GM19372 (cell line): ENCODE data around the gene FOXG1.

Experiments
- ATAC-seq: cut with Tn5 transposase; IDR thresholded peaks from one replicate; pipeline ENCODE4 v1.9.1; 2021; ENCODE audit warnings: mild to moderate bottlenecking, low read depth, moderate library complexity; ENCODE audit not compliant: unreplicated experiment

Gene FOXG1

DNA sequence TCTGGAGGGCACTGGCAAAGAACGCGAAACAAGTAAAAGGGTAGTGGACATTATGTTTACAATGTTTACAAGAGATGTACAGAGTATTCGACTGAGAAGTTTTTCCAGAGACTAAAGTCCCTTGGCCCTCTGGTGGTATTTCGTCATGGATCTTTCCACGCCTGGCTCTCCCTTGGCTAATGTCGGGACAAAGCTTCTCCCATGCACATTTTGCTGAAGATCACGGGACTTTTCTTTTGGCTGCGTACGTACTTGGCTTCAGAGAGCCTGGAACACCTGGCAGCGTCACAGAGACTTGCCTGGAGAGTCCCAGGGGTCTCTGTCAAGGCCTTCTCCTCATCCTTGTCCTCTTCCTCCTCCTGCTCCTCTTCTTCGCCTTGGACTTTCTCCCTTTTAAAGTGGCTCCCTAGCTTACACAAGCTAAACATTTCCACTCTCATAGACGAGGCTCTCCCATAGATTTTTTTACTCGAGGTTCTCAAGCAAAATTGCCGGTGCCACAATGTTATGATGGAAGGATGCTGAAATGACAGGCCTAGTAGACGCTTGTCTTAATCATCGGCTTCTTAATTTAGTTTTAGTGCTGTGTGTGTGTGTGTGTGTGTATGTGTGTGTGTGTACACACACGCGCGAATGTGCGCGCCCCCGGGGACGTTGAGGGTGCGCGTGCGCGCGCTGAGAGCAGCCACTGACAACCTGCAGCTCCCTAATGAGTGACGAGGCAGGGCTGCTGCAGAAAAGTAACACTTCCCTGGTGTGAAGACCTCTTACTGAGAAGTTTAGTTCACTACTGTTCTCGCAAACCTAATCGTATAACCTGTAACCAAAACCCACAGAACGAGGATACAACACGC is 4.9 kb upstream of the FOXG1 start:
- no peak for ATAC-seq

DNA sequence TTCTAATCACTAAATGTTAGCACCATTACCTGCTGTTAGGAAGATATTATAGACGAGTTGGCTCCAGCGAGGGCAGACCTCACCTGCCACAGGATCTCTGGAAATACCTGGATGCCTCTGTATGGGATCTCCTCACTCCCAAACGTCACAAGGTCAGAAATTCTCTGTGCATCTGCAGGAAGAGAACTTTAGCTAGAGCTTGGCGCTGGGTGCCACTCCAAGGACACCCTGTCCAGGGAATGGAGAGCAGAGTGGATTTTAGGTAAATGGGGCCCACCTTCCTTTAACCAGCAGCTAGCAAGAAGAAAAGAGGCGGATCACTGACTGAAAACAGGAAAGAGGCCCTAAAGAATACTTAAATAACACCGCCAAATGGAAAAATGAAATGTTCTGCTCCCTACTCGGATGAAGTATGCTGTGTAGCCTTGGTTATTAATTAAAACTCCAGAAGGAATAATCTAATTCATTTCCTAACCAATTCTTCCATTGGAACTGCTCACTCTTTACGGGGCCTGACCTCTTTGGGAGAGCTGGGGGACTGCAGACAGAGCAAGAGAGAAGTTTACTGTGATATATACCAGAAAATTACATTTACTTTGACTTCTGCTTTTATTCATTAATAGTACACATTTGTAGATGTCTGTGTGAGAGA is 4.2 kb upstream of the FOXG1 start:
- no peak for ATAC-seq

DNA sequence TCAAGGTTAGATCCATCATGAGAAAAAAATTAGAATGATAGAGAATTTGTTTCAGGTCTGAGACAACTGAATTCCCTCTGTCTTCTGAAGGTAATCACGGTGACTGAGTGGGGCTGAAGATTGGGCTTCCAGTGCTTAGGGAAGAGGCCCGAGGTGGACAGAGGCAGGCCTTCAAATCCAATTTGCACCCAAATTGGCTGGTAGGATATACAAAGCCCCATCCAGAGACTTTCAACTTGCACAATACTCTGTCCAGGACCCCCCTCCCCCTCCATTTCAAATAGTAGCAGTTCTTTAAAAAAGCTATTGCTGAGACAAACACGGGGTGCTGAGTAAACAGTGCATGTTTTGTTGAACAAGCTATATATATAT is 3.6 kb upstream of the FOXG1 start:
- ATAC-seq, result no peak

GRCh38 chr14:28763751-28764256 is 2.8 kb upstream of the FOXG1 start:
- ATAC-seq, result no peak

- no peak for ATAC-seq
These were observed 2.1 kb upstream of the FOXG1 start for GRCh38 chr14:28764257-28765160.

DNA sequence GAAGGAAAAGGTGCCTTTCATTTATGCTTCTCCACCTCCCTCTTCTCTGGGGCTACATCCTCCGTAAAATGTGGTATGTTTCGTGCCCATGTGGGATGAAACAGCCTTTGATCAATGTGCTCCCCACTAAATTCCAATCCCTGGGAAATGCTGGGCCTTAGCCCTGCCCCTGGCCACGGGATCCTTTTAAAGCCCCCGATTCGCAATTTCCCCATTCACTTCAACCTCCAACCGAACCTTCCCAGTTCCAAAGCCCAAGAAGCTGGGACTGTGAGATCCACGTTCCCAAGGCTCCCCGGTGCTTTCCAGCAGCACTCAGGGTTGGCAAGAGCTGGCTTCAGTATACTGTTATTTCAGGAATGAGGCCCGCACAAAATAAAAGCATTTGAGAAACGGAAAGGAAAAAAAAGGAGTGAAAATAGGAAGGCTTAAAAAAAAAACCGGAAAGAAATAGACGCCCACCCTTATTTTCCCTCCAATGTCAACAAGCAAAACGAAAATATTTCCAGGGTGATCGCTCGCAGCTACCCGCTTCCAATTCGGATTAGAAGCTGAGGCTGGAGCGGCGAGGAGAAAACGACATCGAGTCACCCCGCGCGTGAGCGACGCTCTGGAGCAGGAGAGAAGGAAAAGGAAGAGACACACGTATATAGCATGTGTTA is 1.3 kb upstream of the FOXG1 start:
- ATAC-seq, result no peak

- no peak for ATAC-seq
These were observed 637 bp upstream of the FOXG1 start for GRCh38 chr14:28765831-28766468.

DNA sequence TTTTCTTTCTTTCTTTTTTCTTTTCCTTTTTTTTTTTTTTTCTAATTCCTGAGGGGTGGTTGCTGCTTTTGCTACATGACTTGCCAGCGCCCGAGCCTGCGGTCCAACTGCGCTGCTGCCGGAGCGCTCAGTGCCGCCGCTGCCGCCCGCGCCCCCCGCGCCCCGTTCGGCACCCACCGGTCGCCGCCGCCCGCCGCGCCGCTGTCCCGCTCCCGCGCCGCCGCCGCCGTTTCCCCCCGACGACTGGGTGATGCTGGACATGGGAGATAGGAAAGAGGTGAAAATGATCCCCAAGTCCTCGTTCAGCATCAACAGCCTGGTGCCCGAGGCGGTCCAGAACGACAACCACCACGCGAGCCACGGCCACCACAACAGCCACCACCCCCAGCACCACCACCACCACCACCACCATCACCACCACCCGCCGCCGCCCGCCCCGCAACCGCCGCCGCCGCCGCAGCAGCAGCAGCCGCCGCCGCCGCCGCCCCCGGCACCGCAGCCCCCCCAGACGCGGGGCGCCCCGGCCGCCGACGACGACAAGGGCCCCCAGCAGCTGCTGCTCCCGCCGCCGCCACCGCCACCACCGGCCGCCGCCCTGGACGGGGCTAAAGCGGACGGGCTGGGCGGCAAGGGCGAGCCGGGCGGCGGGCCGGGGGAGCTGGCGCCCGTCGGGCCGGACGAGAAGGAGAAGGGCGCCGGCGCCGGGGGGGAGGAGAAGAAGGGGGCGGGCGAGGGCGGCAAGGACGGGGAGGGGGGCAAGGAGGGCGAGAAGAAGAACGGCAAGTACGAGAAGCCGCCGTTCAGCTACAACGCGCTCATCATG is 654 bp downstream of the FOXG1 start:
- no peak for ATAC-seq

- no peak for ATAC-seq
These were observed 1.5 kb downstream of the FOXG1 start for GRCh38 chr14:28767853-28768741.

DNA sequence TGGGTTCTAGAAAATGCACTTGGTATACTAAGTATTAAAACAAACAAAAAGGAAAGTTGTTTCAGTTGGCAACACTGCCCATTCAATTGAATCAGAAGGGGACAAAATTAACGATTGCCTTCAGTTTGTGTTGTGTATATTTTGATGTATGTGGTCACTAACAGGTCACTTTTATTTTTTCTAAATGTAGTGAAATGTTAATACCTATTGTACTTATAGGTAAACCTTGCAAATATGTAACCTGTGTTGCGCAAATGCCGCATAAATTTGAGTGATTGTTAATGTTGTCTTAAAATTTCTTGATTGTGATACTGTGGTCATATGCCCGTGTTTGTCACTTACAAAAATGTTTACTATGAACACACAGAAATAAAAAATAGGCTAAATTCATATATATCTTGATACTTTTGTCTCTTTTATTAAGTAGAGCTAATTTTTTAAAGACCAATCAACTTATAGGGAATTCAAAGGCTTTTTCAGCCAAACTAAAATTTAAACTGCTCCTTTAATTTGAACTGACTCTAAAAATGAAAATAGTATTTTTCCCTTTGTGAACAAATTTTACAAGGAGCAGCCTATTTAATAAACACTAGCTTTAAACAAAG is 2.8 kb downstream of the FOXG1 start:
- ATAC-seq, result no peak

GRCh38 chr14:28770061-28770460 is 3.5 kb downstream of the FOXG1 start:
- ATAC-seq, result no peak

DNA sequence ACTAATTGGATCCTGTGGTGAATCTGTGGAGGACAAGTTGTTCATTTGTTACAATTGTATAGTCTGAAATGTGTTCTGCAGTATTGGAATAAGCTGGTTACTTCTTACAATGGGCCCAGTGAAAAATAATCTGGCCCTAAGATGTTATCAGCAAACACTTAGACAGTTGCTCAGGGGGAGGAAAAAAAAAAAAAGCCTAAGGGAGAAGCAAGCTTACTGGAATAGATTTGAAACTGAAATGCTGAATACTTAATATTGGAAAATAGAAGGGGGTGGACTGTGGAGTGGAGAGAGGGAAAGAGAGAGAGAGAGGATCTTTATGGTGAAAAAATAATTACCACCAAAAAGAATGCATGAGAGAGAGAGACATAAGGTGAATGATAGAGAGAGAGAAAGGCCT is 4.0 kb downstream of the FOXG1 start:
- ATAC-seq, result no peak

GRCh38 chr14:28771168-28771567 is 4.6 kb downstream of the FOXG1 start:
- no peak for ATAC-seq

GRCh38 chr14:28772613-28773012 is 6.0 kb downstream of the FOXG1 start:
- ATAC-seq, result no peak

DNA sequence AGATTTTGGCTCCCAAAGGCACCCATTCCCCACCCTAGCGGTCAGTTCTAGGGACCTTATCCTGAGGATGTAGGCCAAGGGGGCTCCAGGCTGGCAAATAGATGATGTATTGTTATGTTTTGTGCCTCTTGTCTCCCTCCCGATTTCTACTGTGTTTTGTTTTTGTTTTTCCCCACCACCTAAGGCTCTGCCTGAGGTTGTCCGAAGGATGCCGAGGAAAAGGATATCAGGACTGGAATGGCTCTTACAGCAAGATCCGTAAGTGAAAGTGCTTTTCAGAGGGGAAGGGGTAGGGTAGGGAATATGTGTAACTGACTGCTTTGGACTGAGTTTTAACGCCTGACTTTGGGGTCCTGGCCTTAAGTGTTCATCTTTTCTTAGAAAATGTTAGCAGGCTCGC is 6.6 kb downstream of the FOXG1 start:
- ATAC-seq, result no peak

- no peak for ATAC-seq
These were observed 7.5 kb downstream of the FOXG1 start for GRCh38 chr14:28773861-28774691.
